ENCODE measurements around the gene GOSR2.
"Not testable (repeated sequence)": the region's sequence is repeated elsewhere in the genome, so short reads cannot be mapped to it uniquely, and the experiment has no call there.

Gene GOSR2

DNA sequence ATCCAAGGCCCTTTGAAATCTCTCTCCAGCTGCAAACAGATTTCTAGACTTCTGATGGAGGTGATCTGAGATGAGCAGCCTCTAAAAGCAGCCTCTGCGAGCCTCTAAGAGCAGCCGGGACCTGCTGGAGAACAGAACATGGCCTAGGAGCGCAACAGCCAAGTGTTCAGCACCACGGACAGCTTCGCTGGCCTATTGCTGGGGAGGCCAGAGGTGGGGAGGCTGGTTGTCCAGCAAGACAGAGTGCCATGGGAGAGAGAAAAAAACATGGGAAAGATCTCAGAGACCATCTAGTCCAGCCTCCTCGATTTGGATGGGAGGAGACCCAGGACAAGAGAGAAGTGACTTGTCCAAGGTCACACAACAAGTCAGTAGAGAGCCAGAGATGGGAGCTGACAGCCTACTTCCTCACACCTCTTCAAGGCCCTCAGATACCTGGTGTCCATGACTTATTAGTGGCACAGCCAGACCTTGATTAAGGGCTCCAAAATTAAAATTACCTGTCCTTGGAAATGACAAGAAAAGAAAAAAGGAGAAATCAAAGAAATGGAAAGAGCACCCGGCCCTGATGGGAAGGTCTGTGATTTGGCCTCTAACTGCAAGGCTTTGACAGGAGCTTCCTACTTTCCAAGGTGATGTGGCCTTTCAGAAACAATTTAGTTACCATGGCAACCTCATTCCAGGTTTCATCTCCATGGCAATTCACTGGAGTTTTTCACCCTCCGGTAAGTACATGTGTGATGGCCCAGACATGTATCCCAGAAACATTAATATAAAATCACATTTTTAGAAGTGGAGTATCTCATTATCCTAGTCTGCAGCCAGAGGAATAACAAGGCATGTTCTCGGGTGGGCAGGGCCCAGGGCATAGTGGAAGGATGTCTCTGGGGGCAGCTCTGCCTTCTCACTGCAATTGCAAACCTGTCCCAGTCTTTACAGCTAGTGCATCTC is 41.6 kb downstream of the GOSR2 start:
- no peak for DNase-seq (ENCODE audit: low read depth in 2 of 2)

GRCh38 chr17:46968224-46968834 is 45.4 kb downstream of the GOSR2 start:
- DNase-seq (ENCODE audit: low read depth in 2 of 2): no peak

GRCh38 chr17:46968896-46969295 is 45.9 kb downstream of the GOSR2 start:
- DNase-seq (ENCODE audit: low read depth in 2 of 2): no peak

GRCh38 chr17:46971647-46972300 is 48.8 kb downstream of the GOSR2 start:
- DNase-seq (ENCODE audit: low read depth in 2 of 2): no peak

DNA sequence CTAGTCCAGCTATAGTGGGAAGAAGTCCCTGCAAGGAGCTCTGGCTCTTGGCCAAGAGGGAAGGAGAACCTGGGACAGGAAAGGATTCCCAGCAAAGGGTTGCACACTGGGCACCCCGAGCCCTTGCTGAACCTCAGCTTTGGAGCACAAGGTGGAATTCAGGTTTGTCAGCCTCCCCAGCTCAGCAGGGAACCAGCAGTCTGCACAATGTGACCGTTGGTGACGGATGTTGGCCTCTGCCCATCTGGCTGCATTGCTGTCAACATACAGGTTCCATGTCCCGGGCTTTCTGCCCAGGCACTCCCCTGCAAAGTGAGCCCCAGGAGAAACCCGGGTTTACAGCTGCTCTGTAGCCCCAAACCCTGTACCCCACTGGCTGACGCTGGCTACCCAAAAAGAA is 49.4 kb downstream of the GOSR2 start:
- no peak for DNase-seq (ENCODE audit: low read depth in 2 of 2)

DNA sequence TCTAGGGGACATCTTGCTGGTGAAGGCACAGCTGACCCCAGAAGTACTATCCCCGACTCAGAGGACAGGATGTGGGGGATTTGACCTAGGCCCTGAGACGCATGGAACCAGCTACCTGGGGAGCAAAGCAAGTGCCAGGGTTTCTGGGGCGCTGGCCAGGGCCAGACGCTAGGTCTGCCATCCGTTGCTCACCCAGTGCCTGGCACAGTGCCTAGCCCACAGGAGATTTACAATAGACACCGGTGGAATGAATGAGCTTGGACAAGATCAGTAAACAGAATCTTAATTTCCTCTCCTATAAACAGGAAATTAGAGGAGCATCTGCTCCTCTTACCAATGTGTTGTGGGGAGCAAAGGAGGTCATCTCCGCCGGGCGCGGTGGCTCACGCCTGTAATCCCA is 51.1 kb downstream of the GOSR2 start:
- no peak for DNase-seq (ENCODE audit: low read depth in 2 of 2)

GRCh38 chr17:46975287-46975686 is 52.3 kb downstream of the GOSR2 start:
- no peak for DNase-seq (ENCODE audit: low read depth in 2 of 2)

DNA sequence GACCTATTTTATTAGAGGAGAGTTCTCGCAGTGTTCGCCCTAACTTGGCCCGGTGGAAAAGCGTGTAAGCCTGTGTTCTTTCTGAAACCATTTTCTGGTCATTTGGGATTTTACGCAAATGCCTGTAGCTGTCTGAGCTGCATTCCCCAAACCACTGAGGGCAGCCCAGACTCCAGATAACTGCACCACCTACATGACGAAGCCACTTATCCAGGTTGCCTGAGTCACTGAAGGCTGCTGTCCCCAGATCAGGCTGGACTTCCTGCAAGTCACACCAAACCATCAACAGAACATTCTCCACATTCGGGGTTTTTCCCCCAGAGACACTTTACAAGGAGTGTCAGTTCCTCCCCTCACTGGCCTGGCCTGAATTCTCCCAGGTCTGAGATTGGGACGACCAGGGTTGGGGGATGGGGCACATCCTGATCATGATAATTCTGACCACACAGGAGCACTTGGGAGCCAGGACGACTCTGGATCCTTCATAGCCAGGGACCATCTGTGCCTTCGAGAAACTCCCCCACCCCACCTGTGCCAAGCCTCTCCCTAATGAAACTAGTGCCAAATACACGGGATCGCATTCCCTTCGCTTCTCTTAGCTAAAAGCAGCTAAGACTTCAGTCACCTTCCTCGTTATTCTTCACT is 53.8 kb downstream of the GOSR2 start:
- DNase-seq (ENCODE audit: low read depth in 2 of 2): no peak

- DNase-seq (ENCODE audit: low read depth in 2 of 2): no peak
Observed at GRCh38 chr17:46977348-46977747, 54.4 kb downstream of the GOSR2 start.

DNA sequence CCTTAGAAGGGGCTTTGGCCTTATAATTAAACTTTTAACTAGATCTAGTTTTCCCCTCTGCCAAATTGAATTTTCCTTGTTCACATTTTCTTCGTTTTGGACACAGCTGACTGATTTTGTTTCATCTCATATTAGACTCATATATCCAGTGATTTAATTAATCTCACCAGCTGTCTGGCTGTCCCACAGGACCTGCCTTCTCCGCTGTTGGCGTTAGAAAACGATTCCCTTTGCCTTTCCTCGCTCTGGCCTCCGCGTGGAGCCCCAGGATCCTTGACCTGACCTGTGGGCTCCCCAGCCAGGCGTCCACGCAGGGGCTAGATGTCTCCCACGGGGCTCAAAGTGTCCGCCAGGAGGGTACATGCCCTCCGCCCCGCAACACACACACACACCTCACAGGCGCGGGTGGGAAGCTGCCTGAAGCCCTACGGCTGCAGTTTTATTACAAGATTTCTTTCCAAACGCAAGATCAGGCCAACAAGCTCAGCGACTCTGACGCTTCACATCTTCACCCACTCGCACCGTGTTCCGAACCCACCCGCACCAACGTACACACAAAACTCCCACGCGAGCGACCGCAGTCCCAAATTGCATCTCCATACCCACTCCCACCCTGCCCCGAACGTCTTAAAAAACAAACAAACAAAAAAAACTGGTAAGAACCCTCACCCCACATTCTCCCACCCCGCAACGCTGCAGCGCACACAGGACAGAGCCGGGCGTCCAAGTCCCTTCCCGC is 55.0 kb downstream of the GOSR2 start:
- DNase-seq (ENCODE audit: low read depth in 2 of 2): no peak

- no peak for DNase-seq (ENCODE audit: low read depth in 2 of 2)
Observed at GRCh38 chr17:46978489-46979146, 55.7 kb downstream of the GOSR2 start.

DNA sequence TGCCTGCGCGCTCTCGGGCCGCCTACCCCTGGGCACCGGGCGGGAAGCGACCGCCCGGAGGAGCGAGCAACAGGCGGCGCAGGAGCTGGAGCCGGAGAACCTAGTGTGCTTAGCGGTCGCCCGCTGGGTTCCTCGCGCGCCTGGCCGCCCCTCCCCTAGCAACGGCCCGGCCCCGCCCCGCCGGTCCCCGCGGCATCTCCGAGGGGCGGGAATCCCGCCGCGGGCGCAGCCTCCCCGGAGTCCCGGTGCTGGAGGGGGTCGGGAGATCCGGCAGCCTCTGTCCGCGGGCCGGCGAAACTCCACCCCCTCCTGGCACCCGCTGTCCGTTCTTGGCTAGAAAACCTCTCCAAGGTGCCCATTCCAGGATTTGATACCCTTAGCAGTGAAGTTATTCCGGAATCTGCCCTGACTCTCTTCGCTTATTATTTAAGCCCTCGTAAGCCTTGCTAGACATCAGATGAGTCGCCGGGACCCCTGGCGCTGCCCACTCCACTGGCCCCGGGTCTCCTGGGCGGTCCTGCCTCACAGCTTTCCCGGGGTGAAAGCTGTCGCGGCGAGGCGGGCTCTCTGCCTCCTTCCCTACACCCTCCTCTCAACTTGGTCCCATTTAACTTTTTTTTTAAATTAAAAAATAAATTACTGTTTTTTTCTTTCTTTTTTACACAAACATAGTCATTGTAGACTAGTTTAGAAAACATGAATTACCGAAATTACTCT is 56.3 kb downstream of the GOSR2 start, which contains the start of gene RPRML:
Gene RPRML (minus strand): TSS at position 107 of the 717 bp plus-strand sequence. CDS start 246 bp downstream, outside the sequence.
- DNase-seq (ENCODE audit: low read depth in 2 of 2): no peak

DNA sequence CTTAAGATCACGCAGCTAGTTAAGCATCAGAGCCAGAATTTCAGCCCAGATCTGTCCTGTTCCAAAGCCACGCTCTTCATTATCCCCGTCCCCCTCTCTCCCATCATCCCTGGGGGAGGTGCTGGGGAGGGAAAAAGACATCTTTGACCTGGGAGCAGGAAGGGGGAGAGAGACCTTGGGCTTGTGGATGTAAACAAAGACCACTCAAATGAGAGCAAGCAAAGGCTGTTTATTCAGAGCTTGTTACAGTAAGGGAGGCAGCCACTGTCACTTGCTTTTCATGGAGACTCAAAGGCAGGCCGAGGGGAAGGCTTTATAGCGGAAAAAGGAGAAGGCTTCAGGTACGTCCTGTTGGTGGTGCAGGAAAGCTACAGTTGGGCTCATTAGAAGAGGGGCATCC is 59.6 kb downstream of the GOSR2 start:
- no peak for DNase-seq (ENCODE audit: low read depth in 2 of 2)

- DNase-seq (ENCODE audit: low read depth in 2 of 2): no peak
Observed at GRCh38 chr17:46983782-46984181, 60.8 kb downstream of the GOSR2 start.

- no peak for DNase-seq (ENCODE audit: low read depth in 2 of 2)
Observed at GRCh38 chr17:46984341-46984740, 61.4 kb downstream of the GOSR2 start.

DNA sequence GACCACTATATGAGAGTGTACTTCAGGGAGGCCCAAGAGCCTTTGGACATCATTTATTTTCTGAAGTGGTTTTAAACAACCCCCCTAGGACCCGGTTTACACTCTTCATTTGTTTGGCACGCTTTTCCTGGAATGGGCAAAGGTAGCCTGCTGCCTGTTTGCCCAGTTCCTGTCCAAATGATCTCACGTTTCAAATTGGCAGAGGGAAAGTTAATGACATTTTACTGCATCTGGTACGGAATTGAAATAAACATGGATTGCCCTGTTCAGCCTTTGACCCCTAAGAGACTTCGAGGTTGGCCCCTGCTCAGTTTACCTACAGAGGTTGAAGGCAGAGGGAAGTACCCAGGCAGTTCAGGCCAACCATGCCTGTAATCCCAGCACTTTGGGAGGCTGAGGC is 61.9 kb downstream of the GOSR2 start:
- DNase-seq (ENCODE audit: low read depth in 2 of 2): no peak

- no peak for DNase-seq (ENCODE audit: low read depth in 2 of 2)
Observed at GRCh38 chr17:46986366-46986765, 63.4 kb downstream of the GOSR2 start.

DNA sequence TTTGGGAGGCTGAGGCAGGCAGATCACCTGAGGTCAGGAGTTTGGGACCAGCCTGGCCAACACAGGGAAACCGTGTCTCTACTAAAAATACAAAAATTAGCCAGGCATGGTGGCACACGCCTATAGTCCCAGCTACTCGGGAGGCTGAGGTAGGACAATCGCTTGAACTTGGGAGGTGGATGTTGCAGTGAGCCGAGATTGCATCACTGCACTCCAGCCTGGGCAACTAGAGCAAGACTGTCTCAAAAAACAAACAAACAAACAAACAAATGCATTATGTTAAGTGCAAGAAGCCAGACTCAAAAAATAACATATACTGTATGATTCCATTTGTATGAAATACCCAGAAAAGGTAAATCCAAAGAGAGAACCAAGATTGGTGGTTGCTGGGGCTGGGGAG is 65.0 kb downstream of the GOSR2 start:
- DNase-seq (ENCODE audit: low read depth in 2 of 2): not testable (repeated sequence)

DNA sequence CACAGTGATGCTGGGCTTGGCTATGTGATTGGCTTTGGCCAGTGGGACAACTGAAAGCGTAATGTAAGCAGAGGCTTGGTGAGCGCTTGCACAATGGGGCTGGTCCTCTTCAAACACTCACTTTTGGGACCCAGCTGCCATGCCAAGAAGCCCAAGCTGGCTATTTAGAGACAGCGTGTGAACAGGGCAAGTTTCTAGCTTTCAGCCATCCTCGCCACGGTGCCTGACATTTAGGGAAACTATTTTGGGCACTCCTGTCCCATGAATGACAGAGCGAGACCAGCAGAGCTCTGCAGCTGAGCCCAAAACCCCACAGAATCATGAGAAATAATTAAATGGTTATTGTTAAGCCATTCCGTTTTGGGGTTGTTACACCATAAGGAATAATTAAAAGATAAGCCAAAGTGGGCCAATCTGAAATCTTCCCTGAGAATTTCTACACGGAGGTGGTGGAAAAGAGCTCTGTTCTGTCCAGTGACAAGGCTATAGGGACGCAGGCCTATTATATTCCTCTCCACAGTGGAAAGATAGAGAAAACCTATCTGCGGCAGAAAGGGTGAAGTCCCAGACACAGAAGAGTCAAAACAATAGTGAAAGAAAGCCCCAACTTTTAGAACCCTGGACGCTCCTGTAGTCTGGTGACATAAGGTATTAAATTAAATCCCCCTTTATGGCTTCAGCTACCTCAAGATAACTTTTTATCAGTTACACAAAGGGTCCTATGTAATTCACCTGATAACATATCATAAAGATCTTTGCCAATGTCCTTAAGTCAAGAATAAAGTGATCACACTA is 66.9 kb downstream of the GOSR2 start:
- DNase-seq (ENCODE audit: low read depth in 2 of 2): no peak

Data from activated CD8-positive, alpha-beta memory T cell treated with anti-CD3 and anti-CD28 coated beads for 4 hours (primary cell).